H9 (cell line): ENCODE results near the gene TRIP6. TPM values are rescaled to one million over a fixed set of nuclear protein-coding genes. Genes with fewer than 3 reads are reported as not detected.

Experiments used
- DNase-seq: peaks from one replicate; pipeline ENCODE4 v3.0.0-alpha.2; 2017
- H2AFZ ChIP-seq: one replicate; pipeline ENCODE4 v1.6.1; 2013; ENCODE audit warnings: mild to moderate bottlenecking, low read length, control low read depth, moderate library complexity
- H2AK5ac ChIP-seq: 2 replicates; pipeline ENCODE4 v1.6.1; 2013; ENCODE audit warnings: low read length, control low read depth, mixed read lengths; ENCODE audit not compliant: insufficient read length
- H2BK120ac ChIP-seq: one replicate; pipeline ENCODE4 v1.6.1; 2013; ENCODE audit warnings: low read depth, mild to moderate bottlenecking, low read length, control low read depth, inconsistent platforms; ENCODE audit not compliant: poor library complexity, severe bottlenecking
- H2BK12ac ChIP-seq: 2 replicates; pipeline ENCODE4 v1.6.1; 2013; ENCODE audit warnings: low read length, control low read depth, mixed read lengths, low read depth; ENCODE audit not compliant: insufficient read length
- H2BK15ac ChIP-seq: 2 replicates; pipeline ENCODE4 v1.6.1; 2013; ENCODE audit warnings: low read depth, low read length, control low read depth
- H2BK20ac ChIP-seq: one replicate; pipeline ENCODE4 v1.6.1; 2013; ENCODE audit warnings: low read depth, mild to moderate bottlenecking, low read length, control low read depth, inconsistent platforms; ENCODE audit not compliant: poor library complexity, severe bottlenecking
- H2BK5ac ChIP-seq: 2 replicates; pipeline ENCODE4 v1.6.1; 2013; ENCODE audit warnings: low read length, control low read depth, mixed read lengths; ENCODE audit not compliant: insufficient read length
- H3K14ac ChIP-seq: 2 replicates; pipeline ENCODE4 v1.6.1; 2013; ENCODE audit warnings: low read length, control low read depth; ENCODE audit not compliant: insufficient read depth
- H3K18ac ChIP-seq: 2 replicates; pipeline ENCODE4 v1.6.1; 2013; ENCODE audit warnings: low read depth, mild to moderate bottlenecking, mixed read lengths, low read length, control low read depth; ENCODE audit not compliant: insufficient read length
- H3K23ac ChIP-seq: 2 replicates; pipeline ENCODE4 v1.6.1; 2013; ENCODE audit warnings: low read length, control low read depth, mixed read lengths, low read depth; ENCODE audit not compliant: insufficient read length
- H3K23me2 ChIP-seq: 2 replicates; pipeline ENCODE4 v1.6.1; 2013; ENCODE audit warnings: low read depth, mild to moderate bottlenecking, mixed read lengths, low read length, control low read depth; ENCODE audit not compliant: insufficient read length, poor library complexity, severe bottlenecking
- H3K27ac ChIP-seq: 2 replicates; pipeline ENCODE4 v1.5.1; 2013; ENCODE audit warnings: low read length, control low read depth, mixed read lengths, low read depth; ENCODE audit not compliant: insufficient read length
- H3K27me3 ChIP-seq: 2 replicates; pipeline ENCODE4 v1.6.1; 2013; ENCODE audit warnings: low read length, control low read depth, inconsistent platforms; ENCODE audit not compliant: insufficient read depth
- H3K4ac ChIP-seq: 2 replicates; pipeline ENCODE4 v1.6.1; 2013; ENCODE audit warnings: low read depth, mild to moderate bottlenecking, control low read depth, inconsistent platforms, low read length, moderate library complexity
- H3K4me1 ChIP-seq: 2 replicates; pipeline ENCODE4 v1.6.1; 2013; ENCODE audit warnings: low read length, control low read depth, inconsistent platforms; ENCODE audit not compliant: insufficient read depth
- H3K4me2 ChIP-seq: 2 replicates; pipeline ENCODE4 v1.6.1; 2013; ENCODE audit warnings: low read length, control low read depth, mixed read lengths; ENCODE audit not compliant: insufficient read length, insufficient read depth
- H3K56ac ChIP-seq: 2 replicates; pipeline ENCODE4 v1.6.1; 2013; ENCODE audit warnings: low read depth, mild to moderate bottlenecking, mixed read lengths, low read length, control low read depth; ENCODE audit not compliant: insufficient read length
- H3K79me1 ChIP-seq: 2 replicates; pipeline ENCODE4 v1.6.1; 2013; ENCODE audit warnings: low read depth, mild to moderate bottlenecking, moderate library complexity, low read length, control low read depth, inconsistent platforms; ENCODE audit not compliant: insufficient read depth, poor library complexity, severe bottlenecking
- H3K79me2 ChIP-seq: 2 replicates; pipeline ENCODE4 v1.6.1; 2013; ENCODE audit warnings: low read length, control low read depth, inconsistent platforms; ENCODE audit not compliant: insufficient read depth
- H3K9ac ChIP-seq: 2 replicates; pipeline ENCODE4 v1.6.1; 2013; ENCODE audit warnings: low read length, control low read depth, mixed read lengths; ENCODE audit not compliant: insufficient read length; ENCODE audit errors: extremely low read depth
- H3K9me3 ChIP-seq: one replicate; pipeline ENCODE4 v1.6.1; 2013; ENCODE audit warnings: low read depth, low read length, inconsistent platforms; ENCODE audit not compliant: control insufficient read depth
- H3T11ph ChIP-seq: one replicate; pipeline ENCODE4 v1.6.1; 2013; ENCODE audit warnings: mild to moderate bottlenecking, low read length, control low read depth, inconsistent platforms
- H4K20me1 ChIP-seq: one replicate; pipeline ENCODE4 v1.6.1; 2013; ENCODE audit not compliant: control insufficient read depth, insufficient read length, insufficient read depth
- H4K5ac ChIP-seq: 2 replicates; pipeline ENCODE4 v1.6.1; 2013; ENCODE audit warnings: low read depth, mild to moderate bottlenecking, mixed read lengths, low read length, control low read depth; ENCODE audit not compliant: insufficient read length
- H4K8ac ChIP-seq: replicated peaks from 2 replicates; pipeline ENCODE4 v1.6.1; 2013; ENCODE audit warnings: low read length, control low read depth, mixed read lengths, low read depth; ENCODE audit not compliant: insufficient read length
- H4K91ac ChIP-seq: 2 replicates; pipeline ENCODE4 v1.6.1; 2013; ENCODE audit warnings: low read depth, mild to moderate bottlenecking, moderate library complexity, mixed read lengths, low read length, control low read depth; ENCODE audit not compliant: insufficient read length
- H3K27ac Mint-ChIP-seq, 3 experiments: 2 replicates in 2 of 3; 3 replicates in 1 of 3; pipeline ENCODE4 v1.8.0; 2020 to 2021; ENCODE audit warnings: mixed read lengths in 3 of 3, mild to moderate bottlenecking in 1 of 3, moderate library complexity in 1 of 3
- H3K27me3 Mint-ChIP-seq: 2 replicates; pipeline ENCODE4 v1.8.0; 2021; ENCODE audit warnings: low read depth, mild to moderate bottlenecking, moderate library complexity, mixed read lengths
- H3K36me3 Mint-ChIP-seq, 3 experiments: 2 replicates in 2 of 3; 3 replicates in 1 of 3; pipeline ENCODE4 v1.8.0; 2020 to 2021; ENCODE audit warnings: low read depth in 3 of 3, mixed read lengths in 3 of 3; ENCODE audit not compliant: insufficient read depth in 1 of 3
- H3K4me1 Mint-ChIP-seq, 2 experiments: 2 replicates each; pipeline ENCODE4 v1.8.0; 2020; ENCODE audit warnings: mixed read lengths in 2 of 2
- H3K4me3 Mint-ChIP-seq, 2 experiments: 2 replicates in 1 of 2; 3 replicates in 1 of 2; pipeline ENCODE4 v1.8.0; 2020 to 2021; ENCODE audit warnings: mild to moderate bottlenecking in 2 of 2, mixed read lengths in 2 of 2, moderate library complexity in 1 of 2
- H3K9me3 Mint-ChIP-seq, 2 experiments: 2 replicates in 1 of 2; 3 replicates in 1 of 2; pipeline ENCODE4 v1.8.0; 2020; ENCODE audit warnings: mild to moderate bottlenecking in 2 of 2, mixed read lengths in 2 of 2, moderate library complexity in 1 of 2
- WGBS: extraction: QIAGEN DNeasy Blood & Tissue Kit; methylation state at CpG from one replicate; pipeline ENCODE4 v1.1.7; 2013; ENCODE audit warnings: missing lambda C conversion rate, low lambda C conversion rate, mixed read lengths; ENCODE audit not compliant: insufficient read length; ENCODE audit errors: extremely low coverage; 5-methylcytosine and 5-hydroxymethylcytosine counted together
- total RNA-seq: library from RNA; stranded (reverse); gene quantifications from 2 replicates; pipeline ENCODE4 v1.2.1, GENCODE V29; 2021
- TF ChIP-seq, protein P1 (sequence below): fragments of 200-600 bp; sonication (generic); conservative IDR thresholded peaks from 3 replicates; pipeline ENCODE4 v1.8.0; 2021; ENCODE audit warnings: antibody characterized with exemption, mild to moderate bottlenecking

The TRIP6 gene
- total RNA-seq, 1 experiment from 2014 or later: 122 TPM

DNA sequence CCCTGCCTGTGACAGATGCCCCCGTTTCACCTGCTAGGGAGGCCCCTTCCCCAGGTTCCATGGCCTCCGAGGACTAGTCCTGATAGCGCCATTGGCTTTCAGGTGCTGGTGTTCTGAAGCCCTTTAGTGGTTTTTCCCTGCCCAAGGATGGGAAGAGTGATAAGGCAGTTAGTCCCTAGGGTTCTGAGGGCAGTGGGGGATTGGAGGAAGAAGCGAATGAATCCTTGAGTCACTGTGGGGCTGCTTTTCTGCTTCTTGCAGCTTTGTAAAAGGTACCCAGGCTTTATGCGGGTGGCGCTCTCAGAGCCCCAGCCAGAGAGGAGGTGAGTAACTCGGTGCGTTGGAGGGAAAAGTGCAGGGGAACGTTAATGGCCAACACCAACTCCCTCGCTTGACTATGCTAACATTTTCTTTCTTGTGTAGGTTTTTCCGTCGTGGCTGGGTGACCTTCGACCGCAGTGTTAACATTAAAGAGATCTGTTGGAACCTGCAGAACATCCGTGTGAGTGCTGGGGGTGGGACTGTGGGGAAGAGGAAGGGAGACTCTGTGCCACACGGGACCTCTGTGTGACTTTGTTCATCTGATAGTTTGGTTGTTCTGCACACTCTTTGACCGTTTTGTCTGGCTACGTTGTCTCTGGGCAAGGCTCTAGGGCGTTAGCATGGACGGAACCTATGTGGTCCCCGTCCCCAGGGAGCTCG lies 18.4 kb downstream of the TRIP6 start:
- Histone ChIP-seq H3K4ac (no peak overlapping the region), H3K23me2 (peaks cover 15% of the 10 kb centered on the region), H4K8ac (no peak overlapping the region), H3K14ac (no peak overlapping the region), H2AK5ac (no peak overlapping the region), H3K4me1 (no peaks in the 10 kb centered on the region; the same call in 1 of the 2 replicates), H2BK12ac (no peak overlapping the region), H3K18ac (no peak overlapping the region), H3K23ac (no peak overlapping the region), H2AFZ (no peak overlapping the region), H2BK15ac (no peak overlapping the region), H3K9me3 (no peaks in the 10 kb centered on the region), H3K4me2 (no peak overlapping the region), H4K5ac (no peak overlapping the region), H2BK20ac (no peak overlapping the region), H3T11ph (no peak overlapping the region), H3K79me2 (peaks cover 6% of the 10 kb centered on the region; the same call in 1 of the 2 replicates), H2BK120ac (no peak overlapping the region), H4K20me1 (no peaks in the 10 kb centered on the region), H3K56ac (no peak overlapping the region), H3K79me1 (peaks cover 6% of the 10 kb centered on the region), H4K91ac (no peak overlapping the region), H3K27me3 (no peaks in the 10 kb centered on the region), H2BK5ac (no peak overlapping the region), H3K9ac (no peak overlapping the region), H3K27ac (no peak overlapping the region)
- no CpG with 5 or more reads among the region's 22 CpGs for WGBS
- Mint-ChIP-seq H3K27ac (peak overlapping the region; percentile 70 to 88 (median 86); a peak in 5 of 7 replicates), H3K27me3 (no peaks in the 10 kb centered on the region; the same call in 1 of the 2 replicates), H3K36me3 (peaks cover 72 to 83% (median 81%) of the 10 kb centered on the region in 3 experiments), H3K4me1 (peaks cover 28 to 43% of the 10 kb centered on the region in 2 experiments), H3K9me3 (no peaks in the 10 kb centered on the region), H3K4me3 (peak overlapping the region in 1 of 2 experiments; percentile 40; a peak in 3 of 5 replicates)
- TF ChIP-seq, protein P1, sequence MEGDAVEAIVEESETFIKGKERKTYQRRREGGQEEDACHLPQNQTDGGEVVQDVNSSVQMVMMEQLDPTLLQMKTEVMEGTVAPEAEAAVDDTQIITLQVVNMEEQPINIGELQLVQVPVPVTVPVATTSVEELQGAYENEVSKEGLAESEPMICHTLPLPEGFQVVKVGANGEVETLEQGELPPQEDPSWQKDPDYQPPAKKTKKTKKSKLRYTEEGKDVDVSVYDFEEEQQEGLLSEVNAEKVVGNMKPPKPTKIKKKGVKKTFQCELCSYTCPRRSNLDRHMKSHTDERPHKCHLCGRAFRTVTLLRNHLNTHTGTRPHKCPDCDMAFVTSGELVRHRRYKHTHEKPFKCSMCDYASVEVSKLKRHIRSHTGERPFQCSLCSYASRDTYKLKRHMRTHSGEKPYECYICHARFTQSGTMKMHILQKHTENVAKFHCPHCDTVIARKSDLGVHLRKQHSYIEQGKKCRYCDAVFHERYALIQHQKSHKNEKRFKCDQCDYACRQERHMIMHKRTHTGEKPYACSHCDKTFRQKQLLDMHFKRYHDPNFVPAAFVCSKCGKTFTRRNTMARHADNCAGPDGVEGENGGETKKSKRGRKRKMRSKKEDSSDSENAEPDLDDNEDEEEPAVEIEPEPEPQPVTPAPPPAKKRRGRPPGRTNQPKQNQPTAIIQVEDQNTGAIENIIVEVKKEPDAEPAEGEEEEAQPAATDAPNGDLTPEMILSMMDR: no peak
- no peak for DNase-seq
